Stimulated activated naive CD8-positive, alpha-beta T cell treated with anti-CD3 and anti-CD28 coated beads, Interleukin-15, Interleukin-2, amounts not matched to agents 100 U/mL and 50 U/mL, for 24 hours (primary cell): ENCODE results near the gene DDTL.

ENCODE experiments used
- ATAC-seq: fragments of 150-1000 bp; cut with Tn5 transposase; one replicate; pipeline ENCODE4 v1.10.0; 2021
- DNase-seq: peaks from one replicate; pipeline ENCODE4 v3.0.0; 2021

Gene DDTL

GRCh38 chr22:24006207-24006913 lies 39.7 kb downstream of the DDTL start:
- DNase-seq = no peak
- no peak for ATAC-seq

GRCh38 chr22:24006914-24007214 lies 40.2 kb downstream of the DDTL start:
- DNase-seq (no peak), ATAC-seq (no peak)

- no peak for ATAC-seq
- DNase-seq = no peak
These were observed 40.7 kb downstream of the DDTL start for GRCh38 chr22:24007253-24008021.

- DNase-seq = no peak
- ATAC-seq = no peak
These were observed 41.3 kb downstream of the DDTL start for GRCh38 chr22:24008022-24008283.

- ATAC-seq = no peak
These were observed 41.9 kb downstream of the DDTL start for GRCh38 chr22:24008381-24009226.

GRCh38 chr22:24009227-24010017 lies 42.7 kb downstream of the DDTL start:
- ATAC-seq (no peak), DNase-seq (no peak)

More at GRCh38 chr22:24008381-24009226, 41.9 kb downstream of the DDTL start:
- DNase-seq = no peak

- DNase-seq = no peak
- ATAC-seq = no peak
These were observed 43.3 kb downstream of the DDTL start for GRCh38 chr22:24010018-24010391.

- no peak for DNase-seq
These were observed 45.0 kb downstream of the DDTL start for GRCh38 chr22:24011735-24012068.

GRCh38 chr22:24016156-24016555 lies 49.5 kb downstream of the DDTL start:
- ATAC-seq (no peak), DNase-seq (no peak)

More at GRCh38 chr22:24011735-24012068, 45.0 kb downstream of the DDTL start:
- no peak for ATAC-seq

- ATAC-seq = no peak
- DNase-seq = no peak
These were observed 54.6 kb downstream of the DDTL start for GRCh38 chr22:24021304-24021703.
